HepG2 (cell line): ENCODE measurements around the gene TLN1. TPM values are rescaled to one million over a fixed set of nuclear protein-coding genes. Genes with fewer than 3 reads are reported as not detected.
A peak's percentile ranks its signal among the peaks of the same experiment; 100 is the strongest.

Experiments
- ARNT2 ChIP-seq: sonication (generic); formaldehyde crosslinking; IDR thresholded peaks from 2 replicates; pipeline ENCODE4 v1.8.0; 2022; ENCODE audit warnings: mild to moderate bottlenecking, low read depth, missing genetic modification reagents, moderate library complexity
- NFIC ChIP-seq: IDR thresholded peaks from 2 replicates; pipeline ENCODE4 v1.6.1; 2012; ENCODE audit warnings: mild to moderate bottlenecking, low read length, inconsistent platforms
- SOX6 ChIP-seq, 2 experiments: fragments of 450-650 bp in 1 of 2; sonication (generic) in 1 of 2; formaldehyde crosslinking in 1 of 2; IDR thresholded peaks; 2 replicates each; pipeline versions ENCODE4 v1.4.0 to v1.6.1; 2017 to 2020; ENCODE audit warnings: antibody characterized with exemption in 1 of 2, mild to moderate bottlenecking in 1 of 2, missing genetic modification reagents in 1 of 2
- SRY ChIP-seq: sonication (generic); formaldehyde crosslinking; IDR thresholded peaks from 2 replicates; pipeline ENCODE4 v1.8.0; 2022; ENCODE audit warnings: mild to moderate bottlenecking, missing genetic modification reagents
- TEAD2 ChIP-seq: sonication (generic); formaldehyde crosslinking; IDR thresholded peaks from 2 replicates; pipeline ENCODE4 v1.9.0; 2021; ENCODE audit warnings: missing genetic modification reagents
- TEAD3 ChIP-seq: optimal IDR thresholded peaks from 2 replicates; pipeline ENCODE3; 2016; ENCODE audit warnings: borderline replicate concordance
- ZFX ChIP-seq: sonication (generic); formaldehyde crosslinking; IDR thresholded peaks from 2 replicates; pipeline ENCODE4 v1.4.0; 2020; ENCODE audit warnings: mild to moderate bottlenecking, low read depth, missing genetic modification reagents, moderate library complexity
- ZNF550 ChIP-seq: sonication (generic); formaldehyde crosslinking; IDR thresholded peaks from 2 replicates; pipeline ENCODE4 v1.4.0; 2020; ENCODE audit warnings: mild to moderate bottlenecking, missing genetic modification reagents, borderline replicate concordance
- ZNF616 ChIP-seq: sonication (generic); formaldehyde crosslinking; IDR thresholded peaks from 2 replicates; pipeline ENCODE4 v1.5.0; 2020; ENCODE audit warnings: low read depth, mild to moderate bottlenecking, missing genetic modification reagents
- ZNF670 ChIP-seq: sonication (generic); formaldehyde crosslinking; IDR thresholded peaks from 2 replicates; pipeline ENCODE4 v1.8.0; 2022; ENCODE audit warnings: mild to moderate bottlenecking, missing genetic modification reagents, borderline replicate concordance
- polyA plus RNA-seq, 8 experiments: library from polyadenylated mRNA; depleted of rRNA in 3 of 8; stranded (reverse) in 7 of 8; unstranded in 1 of 8; fragments of >200 nt; fragmentation: Illumina TruSeq in 4 of 8; extraction: Trizol in 4 of 8; gene quantifications; 2 replicates each; pipeline versions ENCODE4 v1.2.1 to v1.2.3, GENCODE V29; 2011 to 2016; ENCODE audit warnings: low read depth in 4 of 8, missing spikeins in 1 of 8, mixed read lengths in 1 of 8; ENCODE audit not compliant: insufficient read depth in 1 of 8
- total RNA-seq, 5 experiments: library from RNA; depleted of rRNA; stranded (reverse); fragments of >200 nt; fragmentation: Illumina TruSeq; extraction: Trizol; gene quantifications; 2 replicates each; pipeline ENCODE4 v1.2.3, GENCODE V29; 2016; ENCODE audit warnings: low read depth in 1 of 5
- TF ChIP-seq, protein P1 (sequence below): sonication (generic); formaldehyde crosslinking; IDR thresholded peaks from 2 replicates; pipeline ENCODE4 v1.4.0; 2020; ENCODE audit warnings: missing genetic modification reagents, borderline replicate concordance
- TF ChIP-seq, protein P2 (sequence below): sonication (generic); formaldehyde crosslinking; conservative IDR thresholded peaks from 2 replicates; pipeline ENCODE4 v1.4.0; 2020; ENCODE audit warnings: missing genetic modification reagents
- TF ChIP-seq, protein P3 (sequence below): sonication (generic); formaldehyde crosslinking; IDR thresholded peaks from 2 replicates; pipeline ENCODE4 v1.4.0; 2020; ENCODE audit warnings: missing genetic modification reagents, borderline replicate concordance
- TF ChIP-seq, protein P4 (sequence below): sonication (generic); formaldehyde crosslinking; IDR thresholded peaks from 2 replicates; pipeline ENCODE4 v1.5.0; 2020; ENCODE audit warnings: missing genetic modification reagents
- TF ChIP-seq, protein P5 (sequence below): sonication (generic); formaldehyde crosslinking; IDR thresholded peaks from 2 replicates; pipeline ENCODE4 v1.8.0; 2022; ENCODE audit warnings: mild to moderate bottlenecking, missing genetic modification reagents; ENCODE audit not compliant: insufficient replicate concordance

The TLN1 gene
- total and polyA plus RNA-seq, 2 of the 13 experiments (the other 11 are each of a cell fraction or from before 2014, with no cell fraction given), result 35.2 to 51.8 TPM

DNA sequence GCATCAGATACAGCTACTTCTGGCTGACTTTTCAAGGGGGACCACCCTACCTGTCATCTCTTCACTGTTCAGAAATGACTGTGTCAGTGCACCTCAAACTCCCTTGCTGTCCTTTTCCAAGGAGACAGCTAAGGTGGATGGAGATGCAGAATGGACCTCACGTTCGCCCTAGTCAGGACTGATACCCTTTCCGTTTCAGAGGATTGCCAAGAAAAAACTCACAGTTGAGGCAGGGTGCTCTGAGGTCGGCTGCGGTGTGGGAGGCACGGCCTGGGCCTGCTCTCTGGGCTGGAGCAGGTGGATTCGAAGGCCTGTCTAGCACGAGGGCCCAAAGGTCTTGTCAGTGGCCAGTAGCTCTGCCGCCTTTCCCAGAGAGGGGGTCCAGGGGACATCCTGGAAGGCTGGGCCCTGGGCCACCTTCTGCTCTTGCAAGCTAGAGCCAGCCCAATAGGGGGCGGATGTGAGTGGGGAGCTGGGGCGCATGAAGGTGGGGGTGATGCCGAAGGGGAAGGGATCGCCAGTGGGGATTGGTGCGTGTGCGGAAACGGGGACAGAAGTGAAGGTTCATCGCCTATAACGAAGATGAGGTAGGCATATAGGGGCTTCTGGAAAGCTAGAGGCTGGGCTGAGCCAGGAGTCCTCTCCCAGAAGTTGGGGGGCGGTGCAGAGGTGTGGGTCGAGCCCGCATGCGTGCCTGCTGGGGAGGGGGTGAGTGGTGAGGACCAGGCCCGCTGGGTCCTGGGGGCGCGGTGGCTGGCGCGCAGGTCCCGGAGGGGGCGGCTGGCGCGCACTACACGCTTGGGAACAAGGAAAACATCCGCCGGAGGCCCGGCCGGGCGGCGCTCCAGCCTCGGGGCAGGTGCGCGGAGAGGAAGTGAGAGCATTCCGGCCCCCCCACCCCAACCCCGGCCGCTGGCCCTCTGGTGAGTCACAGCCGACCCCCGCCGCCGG, 24.6 kb upstream of the TLN1 start (continued):
- TF ChIP-seq, protein P1, sequence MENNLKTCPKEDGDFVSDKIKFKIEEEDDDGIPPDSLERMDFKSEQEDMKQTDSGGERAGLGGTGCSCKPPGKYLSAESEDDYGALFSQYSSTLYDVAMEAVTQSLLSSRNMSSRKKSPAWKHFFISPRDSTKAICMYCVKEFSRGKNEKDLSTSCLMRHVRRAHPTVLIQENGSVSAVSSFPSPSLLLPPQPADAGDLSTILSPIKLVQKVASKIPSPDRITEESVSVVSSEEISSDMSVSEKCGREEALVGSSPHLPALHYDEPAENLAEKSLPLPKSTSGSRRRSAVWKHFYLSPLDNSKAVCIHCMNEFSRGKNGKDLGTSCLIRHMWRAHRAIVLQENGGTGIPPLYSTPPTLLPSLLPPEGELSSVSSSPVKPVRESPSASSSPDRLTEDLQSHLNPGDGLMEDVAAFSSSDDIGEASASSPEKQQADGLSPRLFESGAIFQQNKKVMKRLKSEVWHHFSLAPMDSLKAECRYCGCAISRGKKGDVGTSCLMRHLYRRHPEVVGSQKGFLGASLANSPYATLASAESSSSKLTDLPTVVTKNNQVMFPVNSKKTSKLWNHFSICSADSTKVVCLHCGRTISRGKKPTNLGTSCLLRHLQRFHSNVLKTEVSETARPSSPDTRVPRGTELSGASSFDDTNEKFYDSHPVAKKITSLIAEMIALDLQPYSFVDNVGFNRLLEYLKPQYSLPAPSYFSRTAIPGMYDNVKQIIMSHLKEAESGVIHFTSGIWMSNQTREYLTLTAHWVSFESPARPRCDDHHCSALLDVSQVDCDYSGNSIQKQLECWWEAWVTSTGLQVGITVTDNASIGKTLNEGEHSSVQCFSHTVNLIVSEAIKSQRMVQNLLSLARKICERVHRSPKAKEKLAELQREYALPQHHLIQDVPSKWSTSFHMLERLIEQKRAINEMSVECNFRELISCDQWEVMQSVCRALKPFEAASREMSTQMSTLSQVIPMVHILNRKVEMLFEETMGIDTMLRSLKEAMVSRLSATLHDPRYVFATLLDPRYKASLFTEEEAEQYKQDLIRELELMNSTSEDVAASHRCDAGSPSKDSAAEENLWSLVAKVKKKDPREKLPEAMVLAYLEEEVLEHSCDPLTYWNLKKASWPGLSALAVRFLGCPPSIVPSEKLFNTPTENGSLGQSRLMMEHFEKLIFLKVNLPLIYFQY, result peak; percentile 27; the same call in 1 of the 2 replicates
- TF ChIP-seq, protein P2, sequence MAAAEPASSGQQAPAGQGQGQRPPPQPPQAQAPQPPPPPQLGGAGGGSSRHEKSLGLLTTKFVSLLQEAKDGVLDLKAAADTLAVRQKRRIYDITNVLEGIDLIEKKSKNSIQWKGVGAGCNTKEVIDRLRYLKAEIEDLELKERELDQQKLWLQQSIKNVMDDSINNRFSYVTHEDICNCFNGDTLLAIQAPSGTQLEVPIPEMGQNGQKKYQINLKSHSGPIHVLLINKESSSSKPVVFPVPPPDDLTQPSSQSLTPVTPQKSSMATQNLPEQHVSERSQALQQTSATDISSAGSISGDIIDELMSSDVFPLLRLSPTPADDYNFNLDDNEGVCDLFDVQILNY (CRISPR knock-in tag), result 0 out of 2 replicates have a peak, but pooled peaks have one; percentile 35
- TF ChIP-seq TEAD3 (CRISPR knock-in tag), result no peak
- 0 out of 2 replicates have a peak, but pooled peaks have one; percentile 51 for TF ChIP-seq ZNF550 (CRISPR knock-in tag)
- 0 out of 2 replicates have a peak, but pooled peaks have one; percentile 4 for TF ChIP-seq ZNF670 (CRISPR knock-in tag)
- TF ChIP-seq, protein P3, sequence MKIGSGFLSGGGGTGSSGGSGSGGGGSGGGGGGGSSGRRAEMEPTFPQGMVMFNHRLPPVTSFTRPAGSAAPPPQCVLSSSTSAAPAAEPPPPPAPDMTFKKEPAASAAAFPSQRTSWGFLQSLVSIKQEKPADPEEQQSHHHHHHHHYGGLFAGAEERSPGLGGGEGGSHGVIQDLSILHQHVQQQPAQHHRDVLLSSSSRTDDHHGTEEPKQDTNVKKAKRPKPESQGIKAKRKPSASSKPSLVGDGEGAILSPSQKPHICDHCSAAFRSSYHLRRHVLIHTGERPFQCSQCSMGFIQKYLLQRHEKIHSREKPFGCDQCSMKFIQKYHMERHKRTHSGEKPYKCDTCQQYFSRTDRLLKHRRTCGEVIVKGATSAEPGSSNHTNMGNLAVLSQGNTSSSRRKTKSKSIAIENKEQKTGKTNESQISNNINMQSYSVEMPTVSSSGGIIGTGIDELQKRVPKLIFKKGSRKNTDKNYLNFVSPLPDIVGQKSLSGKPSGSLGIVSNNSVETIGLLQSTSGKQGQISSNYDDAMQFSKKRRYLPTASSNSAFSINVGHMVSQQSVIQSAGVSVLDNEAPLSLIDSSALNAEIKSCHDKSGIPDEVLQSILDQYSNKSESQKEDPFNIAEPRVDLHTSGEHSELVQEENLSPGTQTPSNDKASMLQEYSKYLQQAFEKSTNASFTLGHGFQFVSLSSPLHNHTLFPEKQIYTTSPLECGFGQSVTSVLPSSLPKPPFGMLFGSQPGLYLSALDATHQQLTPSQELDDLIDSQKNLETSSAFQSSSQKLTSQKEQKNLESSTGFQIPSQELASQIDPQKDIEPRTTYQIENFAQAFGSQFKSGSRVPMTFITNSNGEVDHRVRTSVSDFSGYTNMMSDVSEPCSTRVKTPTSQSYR (CRISPR knock-in tag), result peak; percentile 29; the same call in 1 of the 2 replicates
- 0 out of 2 replicates have a peak, but pooled peaks have one; percentile 45 for TF ChIP-seq ZNF616 (CRISPR knock-in tag)
- no peak for TF ChIP-seq NFIC
- TF ChIP-seq TEAD2 (CRISPR knock-in tag), result no peak
- TF ChIP-seq, protein P4, sequence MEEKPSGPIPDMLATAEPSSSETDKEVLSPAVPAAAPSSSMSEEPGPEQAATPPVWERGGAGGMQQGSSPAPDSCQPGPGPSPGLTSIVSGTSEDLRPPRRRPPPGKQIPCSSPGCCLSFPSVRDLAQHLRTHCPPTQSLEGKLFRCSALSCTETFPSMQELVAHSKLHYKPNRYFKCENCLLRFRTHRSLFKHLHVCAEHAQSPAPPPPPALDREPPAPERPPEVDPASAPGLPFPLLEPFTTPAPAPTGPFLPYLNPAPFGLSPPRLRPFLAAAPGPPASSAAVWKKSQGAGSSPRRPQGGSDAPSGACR (CRISPR knock-in tag), result peak; percentile 90
- peak; percentile 90 for TF ChIP-seq ZFX (CRISPR knock-in tag)
- TF ChIP-seq, protein P5, sequence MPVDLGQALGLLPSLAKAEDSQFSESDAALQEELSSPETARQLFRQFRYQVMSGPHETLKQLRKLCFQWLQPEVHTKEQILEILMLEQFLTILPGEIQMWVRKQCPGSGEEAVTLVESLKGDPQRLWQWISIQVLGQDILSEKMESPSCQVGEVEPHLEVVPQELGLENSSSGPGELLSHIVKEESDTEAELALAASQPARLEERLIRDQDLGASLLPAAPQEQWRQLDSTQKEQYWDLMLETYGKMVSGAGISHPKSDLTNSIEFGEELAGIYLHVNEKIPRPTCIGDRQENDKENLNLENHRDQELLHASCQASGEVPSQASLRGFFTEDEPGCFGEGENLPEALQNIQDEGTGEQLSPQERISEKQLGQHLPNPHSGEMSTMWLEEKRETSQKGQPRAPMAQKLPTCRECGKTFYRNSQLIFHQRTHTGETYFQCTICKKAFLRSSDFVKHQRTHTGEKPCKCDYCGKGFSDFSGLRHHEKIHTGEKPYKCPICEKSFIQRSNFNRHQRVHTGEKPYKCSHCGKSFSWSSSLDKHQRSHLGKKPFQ (CRISPR knock-in tag), result no peak
- peak; percentile 43; the same call in 1 of the 2 replicates for TF ChIP-seq ARNT2
- no peak for TF ChIP-seq SOX6 (IDR thresholded peaks at IDR 0.05)
- TF ChIP-seq SOX6 (CRISPR knock-in tag; IDR thresholded peaks at IDR 0.05), result peak; percentile 46
- peak; percentile 24; the same call in 1 of the 2 replicates for TF ChIP-seq SRY
